ENCODE results near the gene XPO1.

DNA sequence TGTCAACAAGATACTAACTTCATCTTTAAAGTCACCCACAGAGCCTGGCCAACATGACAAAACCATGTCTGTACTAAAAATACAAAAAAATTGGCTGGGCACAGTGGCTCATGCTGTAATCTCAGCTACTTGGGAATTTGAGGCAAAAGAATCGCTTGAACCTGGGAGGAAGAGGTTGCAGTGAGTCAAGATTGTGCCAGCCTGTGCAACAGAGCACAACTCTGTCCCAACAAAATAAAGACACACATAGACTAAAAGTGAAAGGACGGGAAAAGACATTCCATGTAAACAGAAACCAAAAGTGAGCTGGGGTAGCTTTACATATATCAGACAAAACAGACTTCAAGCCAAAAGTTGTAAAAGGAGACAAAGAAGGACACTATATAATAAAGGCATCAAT is 102.1 kb downstream of the XPO1 start:
- no peak for TF ChIP-seq POLR2AphosphoS5 (IDR thresholded peaks at IDR 0.05)
- TF ChIP-seq, protein P1, sequence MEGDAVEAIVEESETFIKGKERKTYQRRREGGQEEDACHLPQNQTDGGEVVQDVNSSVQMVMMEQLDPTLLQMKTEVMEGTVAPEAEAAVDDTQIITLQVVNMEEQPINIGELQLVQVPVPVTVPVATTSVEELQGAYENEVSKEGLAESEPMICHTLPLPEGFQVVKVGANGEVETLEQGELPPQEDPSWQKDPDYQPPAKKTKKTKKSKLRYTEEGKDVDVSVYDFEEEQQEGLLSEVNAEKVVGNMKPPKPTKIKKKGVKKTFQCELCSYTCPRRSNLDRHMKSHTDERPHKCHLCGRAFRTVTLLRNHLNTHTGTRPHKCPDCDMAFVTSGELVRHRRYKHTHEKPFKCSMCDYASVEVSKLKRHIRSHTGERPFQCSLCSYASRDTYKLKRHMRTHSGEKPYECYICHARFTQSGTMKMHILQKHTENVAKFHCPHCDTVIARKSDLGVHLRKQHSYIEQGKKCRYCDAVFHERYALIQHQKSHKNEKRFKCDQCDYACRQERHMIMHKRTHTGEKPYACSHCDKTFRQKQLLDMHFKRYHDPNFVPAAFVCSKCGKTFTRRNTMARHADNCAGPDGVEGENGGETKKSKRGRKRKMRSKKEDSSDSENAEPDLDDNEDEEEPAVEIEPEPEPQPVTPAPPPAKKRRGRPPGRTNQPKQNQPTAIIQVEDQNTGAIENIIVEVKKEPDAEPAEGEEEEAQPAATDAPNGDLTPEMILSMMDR (IDR thresholded peaks at IDR 0.05 in 8 of 11, conservative IDR thresholded peaks at IDR 0.05 in 3 of 11), result no peak
